Measurements from ENCODE around the gene ALG14.

Gene ALG14

GRCh38 chr1:94951509-94952208 is 121.1 kb downstream of the ALG14 start:
- no peak for TF ChIP-seq CTCF (IDR thresholded peaks at IDR 0.05; ENCODE audit: low read depth, low read length, poor library complexity, severe bottlenecking)
- TF ChIP-seq EZH2phosphoT487 (IDR thresholded peaks at IDR 0.05; ENCODE audit: borderline replicate concordance, low read length), result no peak
- H3K27me3 ChIP-seq (ENCODE audit: control insufficient read depth, low read length), result no peaks in the 10 kb centered on the region
- no peaks in the 10 kb centered on the region for H3K36me3 ChIP-seq (ENCODE audit: control insufficient read depth, low read length)
- H3K79me2 ChIP-seq (ENCODE audit: control insufficient read depth, low read length), result no peaks in the 10 kb centered on the region
- H3K4me1 ChIP-seq (ENCODE audit: control insufficient read depth, low read length), result no peaks in the 10 kb centered on the region
- H3K27ac ChIP-seq (ENCODE audit: low read depth, low read length), result no peak overlapping the region
- no peak overlapping the region for H3K4me2 ChIP-seq (ENCODE audit: low read length)
- H3F3A ChIP-seq (ENCODE audit: control insufficient read depth, insufficient read depth), result no peaks in the 10 kb centered on the region
- H3K9me3 ChIP-seq (ENCODE audit: control insufficient read depth, insufficient read depth, low read length), result no peaks in the 10 kb centered on the region
- no peaks in the 10 kb centered on the region for H4K20me1 ChIP-seq (ENCODE audit: control insufficient read depth, insufficient read depth, low read depth, low read length)
- no peaks in the 10 kb centered on the region for H3K9me2 ChIP-seq (replicated peaks; ENCODE audit: control insufficient read depth, low read length)
- H3K4me3 ChIP-seq (ENCODE audit: low read length), result no peak overlapping the region

- H3F3A ChIP-seq (ENCODE audit: control insufficient read depth, insufficient read depth), result no peaks in the 10 kb centered on the region
- no peaks in the 10 kb centered on the region for H3K36me3 ChIP-seq (ENCODE audit: control insufficient read depth, low read length)
- H3K27me3 ChIP-seq (ENCODE audit: control insufficient read depth, low read length), result no peaks in the 10 kb centered on the region
- no peak overlapping the region for H3K27ac ChIP-seq (ENCODE audit: low read depth, low read length)
- H3K4me2 ChIP-seq (ENCODE audit: low read length), result no peak overlapping the region
- no peaks in the 10 kb centered on the region for H3K9me3 ChIP-seq (ENCODE audit: control insufficient read depth, insufficient read depth, low read length)
- TF ChIP-seq EZH2phosphoT487 (IDR thresholded peaks at IDR 0.05; ENCODE audit: borderline replicate concordance, low read length) (no peak), CTCF (IDR thresholded peaks at IDR 0.05; ENCODE audit: low read depth, low read length, poor library complexity, severe bottlenecking) (no peak)
- no peaks in the 10 kb centered on the region for H3K9me2 ChIP-seq (replicated peaks; ENCODE audit: control insufficient read depth, low read length)
- H3K4me1 ChIP-seq (ENCODE audit: control insufficient read depth, low read length), result no peaks in the 10 kb centered on the region
- H3K4me3 ChIP-seq (ENCODE audit: low read length), result no peak overlapping the region
- H3K79me2 ChIP-seq (ENCODE audit: control insufficient read depth, low read length), result no peaks in the 10 kb centered on the region
- no peaks in the 10 kb centered on the region for H4K20me1 ChIP-seq (ENCODE audit: control insufficient read depth, insufficient read depth, low read depth, low read length)
These were observed 121.7 kb downstream of the ALG14 start for GRCh38 chr1:94951046-94951445.

- Histone ChIP-seq H3K9me2 (replicated peaks; ENCODE audit: control insufficient read depth, low read length) (no peaks in the 10 kb centered on the region), H3F3A (ENCODE audit: control insufficient read depth, insufficient read depth) (no peaks in the 10 kb centered on the region), H3K9me3 (ENCODE audit: control insufficient read depth, insufficient read depth, low read length) (no peaks in the 10 kb centered on the region), H3K36me3 (ENCODE audit: control insufficient read depth, low read length) (no peaks in the 10 kb centered on the region), H3K4me2 (ENCODE audit: low read length) (no peak overlapping the region), H4K20me1 (ENCODE audit: control insufficient read depth, insufficient read depth, low read depth, low read length) (no peaks in the 10 kb centered on the region), H3K27me3 (ENCODE audit: control insufficient read depth, low read length) (peaks cover 4% of the 10 kb centered on the region; the same call in 1 of the 2 replicates), H3K4me1 (ENCODE audit: control insufficient read depth, low read length) (no peaks in the 10 kb centered on the region), H3K79me2 (ENCODE audit: control insufficient read depth, low read length) (no peaks in the 10 kb centered on the region), H3K27ac (ENCODE audit: low read depth, low read length) (no peak overlapping the region), H3K4me3 (ENCODE audit: low read length) (no peak overlapping the region)
- TF ChIP-seq EZH2phosphoT487 (IDR thresholded peaks at IDR 0.05; ENCODE audit: borderline replicate concordance, low read length) (no peak), CTCF (IDR thresholded peaks at IDR 0.05; ENCODE audit: low read depth, low read length, poor library complexity, severe bottlenecking) (no peak)
These were observed 122.8 kb downstream of the ALG14 start for GRCh38 chr1:94949681-94950661.

All from DOHH2 (cell line).